ENCODE data around the gene SPRY1.

SPRY1 gene

GRCh38 chr4:123453061-123453680 is 56.6 kb downstream of the SPRY1 start:
- no peak for DNase-seq
- CTCF ChIA-PET, result interaction anchor here (0.6 to 1.4 kb wide), 5 partner anchors 27 to 230 kb away, joined by 3 to 4 read pairs (median 3); no protein-coding TSS in a partner anchor
- H3K4me3 Mint-ChIP-seq, result no peak overlapping the region
- no peaks in the 10 kb centered on the region for H3K9me3 Mint-ChIP-seq
- no peak overlapping the region for H3K27ac Mint-ChIP-seq
- peaks cover 14% of the 10 kb centered on the region for H3K4me1 Mint-ChIP-seq
- no peaks in the 10 kb centered on the region for H3K36me3 Mint-ChIP-seq
- peaks cover 10% of the 10 kb centered on the region for H3K27me3 Mint-ChIP-seq

Data from activated naive CD4-positive, alpha-beta T cell treated with anti-CD3 and anti-CD28 coated beads, Interleukin-2, amount 10 ng/mL, durations not matched to agents 7 days and 5 days (primary cell).